ENCODE results near the gene SUGP1. TPM values are rescaled to one million over a fixed set of nuclear protein-coding genes. Genes with fewer than 3 reads are reported as not detected.
"Not testable (repeated sequence)": the region's sequence is repeated elsewhere in the genome, so short reads cannot be mapped to it uniquely, and the experiment has no call there.

Gene SUGP1
- total RNA-seq, 6 experiments from 2014 or later, result 19.7 to 25.9 (median 23.6) TPM

GRCh38 chr19:19355606-19356139 is 35.4 kb upstream of the SUGP1 start:
- H3K4me1 ChIP-seq, result no peaks in the 10 kb centered on the region
- no peak overlapping the region for H3K27ac ChIP-seq
- H3K27me3 ChIP-seq, result no peaks in the 10 kb centered on the region
- 92% methylated on average over 2 of the region's 18 CpGs for WGBS (ENCODE audit: insufficient coverage, low coverage, low lambda C conversion rate, missing lambda C conversion rate)
- intact Hi-C loops (cut with DNase I), result no loop called here
- TF ChIP-seq POLR2A (IDR thresholded peaks at IDR 0.05) (no peak), CTCF (IDR thresholded peaks at IDR 0.05) (no peak)
- H3K4me3 ChIP-seq, result no peak overlapping the region
- ATAC-seq (no peak), DNase-seq (no peak)
- H3K36me3 ChIP-seq, result peaks cover 4 to 58% (median 31%) of the 10 kb centered on the region in 4 donors
- no peaks in the 10 kb centered on the region for H3K9me3 ChIP-seq

- intact Hi-C loops (cut with DNase I), result no loop called here
- no peaks in the 10 kb centered on the region for H3K4me1 ChIP-seq
- TF ChIP-seq POLR2A (IDR thresholded peaks at IDR 0.05) (no peak), CTCF (IDR thresholded peaks at IDR 0.05) (no peak)
- WGBS (ENCODE audit: insufficient coverage, low coverage, low lambda C conversion rate, missing lambda C conversion rate), result no CpG with 5 or more reads among the region's 11 CpGs
- DNase-seq (no peak), ATAC-seq (no peak)
- H3K27ac ChIP-seq, result no peak overlapping the region
- H3K9me3 ChIP-seq, result no peaks in the 10 kb centered on the region
- peaks cover 4 to 60% (median 31%) of the 10 kb centered on the region in 4 donors for H3K36me3 ChIP-seq
- H3K4me3 ChIP-seq, result no peak overlapping the region
- no peaks in the 10 kb centered on the region for H3K27me3 ChIP-seq
Measured at GRCh38 chr19:19354932-19355331, 34.6 kb upstream of the SUGP1 start.

- no peak for ATAC-seq
- no peak for DNase-seq
- no CpG with 5 or more reads among the region's 5 CpGs for WGBS (ENCODE audit: insufficient coverage, low coverage, low lambda C conversion rate, missing lambda C conversion rate)
- Histone ChIP-seq H3K27ac (no peak overlapping the region), H3K9me3 (no peaks in the 10 kb centered on the region), H3K27me3 (no peaks in the 10 kb centered on the region), H3K4me3 (no peak overlapping the region), H3K36me3 (peaks cover 4 to 69% (median 37%) of the 10 kb centered on the region in 4 donors), H3K4me1 (no peaks in the 10 kb centered on the region)
- intact Hi-C loops (cut with DNase I), result no loop called here
- TF ChIP-seq CTCF (IDR thresholded peaks at IDR 0.05) (no peak), POLR2A (IDR thresholded peaks at IDR 0.05) (no peak)
Measured at GRCh38 chr19:19354007-19354406, 33.7 kb upstream of the SUGP1 start.

- no peak for DNase-seq
- ATAC-seq, result no peak
- H3K4me3 ChIP-seq, result no peak overlapping the region
- no peaks in the 10 kb centered on the region for H3K9me3 ChIP-seq
- whole genome bisulfite sequencing (ENCODE audit: insufficient coverage, low coverage, low lambda C conversion rate, missing lambda C conversion rate), result no CpG with 5 or more reads among the region's 8 CpGs
- intact Hi-C loops (cut with DNase I), result no loop called here
- H3K36me3 ChIP-seq, result peaks cover 4 to 80% (median 39%) of the 10 kb centered on the region in 4 donors
- no peak overlapping the region for H3K27ac ChIP-seq
- H3K4me1 ChIP-seq, result no peaks in the 10 kb centered on the region
- H3K27me3 ChIP-seq, result no peaks in the 10 kb centered on the region
- TF ChIP-seq CTCF (IDR thresholded peaks at IDR 0.05), result no peak
- TF ChIP-seq POLR2A (IDR thresholded peaks at IDR 0.05), result no peak
Measured at GRCh38 chr19:19352823-19353222, 32.5 kb upstream of the SUGP1 start.

GRCh38 chr19:19350756-19351155 is 30.4 kb upstream of the SUGP1 start:
- 96% methylated on average over 4 of the region's 8 CpGs for WGBS (ENCODE audit: insufficient coverage, low coverage, low lambda C conversion rate, missing lambda C conversion rate)
- ATAC-seq; intact Hi-C loops (cut with DNase I); H3K27ac ChIP-seq; H3K9me3 ChIP-seq; H3K27me3 ChIP-seq; DNase-seq; H3K4me1 ChIP-seq; H3K4me3 ChIP-seq: not testable (repeated sequence)
- H3K36me3 ChIP-seq, result peaks cover 4 to 90% (median 40%) of the 10 kb centered on the region in 4 donors
